Measurements from ENCODE around the gene DPF1.

The DPF1 gene

GRCh38 chr19:38224014-38224862 lies at the start of gene DPF1:
Gene DPF1, minus strand, starts transcription at chr19:38224222. Its CDS starts 80 bp downstream, at chr19:38224142.
- Histone ChIP-seq H3K9ac (ENCODE audit: insufficient read length) (peak within 1 kb of the TSS; percentile 45), H3K27ac (no peak within 1 kb of the TSS), H3K4me3 (peak within 1 kb of the TSS; percentile 84), H3K36me3 (ENCODE audit: insufficient read depth, low read length) (no peaks in the 10 kb centered on the region), H3K9me3 (ENCODE audit: low read depth, low read length) (no peaks in the 10 kb centered on the region)
- TF ChIP-seq POLR2AphosphoS5 (IDR thresholded peaks at IDR 0.05; ENCODE audit: borderline replicate concordance, low read depth, low read length) (no peak), EZH2 (IDR thresholded peaks at IDR 0.05) (no peak), FOXP2 (optimal IDR thresholded peaks at IDR 0.05; ENCODE audit: control extremely low read depth, extremely low read length, insufficient read depth) (no peak)
- DNase-seq (ENCODE audit: low read depth, low spot score) = no peak

GRCh38 chr19:38273499-38273898 lies 49.5 kb upstream of the DPF1 start:
- Histone ChIP-seq H3K4me3 (no peak overlapping the region), H3K36me3 (ENCODE audit: insufficient read depth, low read length) (no peaks in the 10 kb centered on the region), H3K9me3 (ENCODE audit: low read depth, low read length) (no peaks in the 10 kb centered on the region), H3K9ac (ENCODE audit: insufficient read length) (no peak overlapping the region), H3K27ac (no peak overlapping the region)
- TF ChIP-seq EZH2 (IDR thresholded peaks at IDR 0.05) (no peak), FOXP2 (optimal IDR thresholded peaks at IDR 0.05; ENCODE audit: control extremely low read depth, extremely low read length, insufficient read depth) (no peak), POLR2AphosphoS5 (IDR thresholded peaks at IDR 0.05; ENCODE audit: borderline replicate concordance, low read depth, low read length) (no peak)
- DNase-seq (ENCODE audit: low read depth, low spot score) = no peak

- Histone ChIP-seq H3K36me3 (ENCODE audit: insufficient read depth, low read length) (no peaks in the 10 kb centered on the region), H3K9ac (ENCODE audit: insufficient read length) (no peak overlapping the region), H3K4me3 (no peak overlapping the region), H3K9me3 (ENCODE audit: low read depth, low read length) (no peaks in the 10 kb centered on the region), H3K27ac (no peak overlapping the region)
- no peak for DNase-seq (ENCODE audit: low read depth, low spot score)
- no peak for TF ChIP-seq POLR2AphosphoS5 (IDR thresholded peaks at IDR 0.05; ENCODE audit: borderline replicate concordance, low read depth, low read length)
- TF ChIP-seq EZH2 (IDR thresholded peaks at IDR 0.05) = no peak
- TF ChIP-seq FOXP2 (optimal IDR thresholded peaks at IDR 0.05; ENCODE audit: control extremely low read depth, extremely low read length, insufficient read depth) = no peak
Observed at GRCh38 chr19:38270587-38271167, 46.7 kb upstream of the DPF1 start.

GRCh38 chr19:38268539-38268938 lies 44.5 kb upstream of the DPF1 start:
- Histone ChIP-seq H3K9me3 (ENCODE audit: low read depth, low read length) (no peaks in the 10 kb centered on the region), H3K4me3 (no peak overlapping the region), H3K9ac (ENCODE audit: insufficient read length) (no peak overlapping the region), H3K27ac (no peak overlapping the region), H3K36me3 (ENCODE audit: insufficient read depth, low read length) (no peaks in the 10 kb centered on the region)
- TF ChIP-seq POLR2AphosphoS5 (IDR thresholded peaks at IDR 0.05; ENCODE audit: borderline replicate concordance, low read depth, low read length) (no peak), EZH2 (IDR thresholded peaks at IDR 0.05) (no peak), FOXP2 (optimal IDR thresholded peaks at IDR 0.05; ENCODE audit: control extremely low read depth, extremely low read length, insufficient read depth) (no peak)
- DNase-seq (ENCODE audit: low read depth, low spot score) = no peak

DNA sequence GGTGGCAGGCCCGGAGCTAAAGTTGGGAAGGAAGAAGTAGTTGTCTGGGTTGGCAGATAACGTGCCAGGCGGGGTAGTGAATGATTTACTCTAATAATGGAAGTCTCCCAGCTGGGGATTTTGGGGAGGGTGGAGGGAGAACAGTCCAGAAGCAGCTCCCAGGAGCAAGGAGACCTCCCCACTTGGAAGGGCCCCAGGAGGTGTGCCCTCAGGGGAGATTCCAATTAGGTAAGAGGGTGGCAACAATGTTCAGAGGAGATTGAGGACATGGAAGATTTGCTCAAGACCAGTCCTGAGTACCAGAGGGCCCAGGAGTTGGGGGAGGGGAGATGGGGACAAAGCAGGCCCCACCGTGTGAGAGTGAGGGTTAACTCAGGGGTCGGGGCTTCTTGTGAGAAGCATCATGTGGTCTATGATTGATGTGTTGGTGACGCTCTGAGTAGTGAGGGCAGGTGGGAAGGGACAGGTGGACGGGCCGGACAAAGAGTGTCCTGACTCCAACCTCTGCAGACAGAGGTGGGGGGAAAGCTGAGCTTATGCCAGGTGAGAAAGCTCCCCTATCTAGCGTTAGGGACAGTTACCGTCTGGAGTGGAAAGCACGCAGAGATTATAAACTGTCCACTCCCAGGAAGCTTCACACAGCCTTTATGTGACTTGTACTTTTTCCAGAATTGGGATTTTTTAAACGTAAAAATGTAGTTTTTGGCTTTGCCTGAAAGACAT lies 43.9 kb upstream of the DPF1 start:
- TF ChIP-seq POLR2AphosphoS5 (IDR thresholded peaks at IDR 0.05; ENCODE audit: borderline replicate concordance, low read depth, low read length) = no peak
- no peak for TF ChIP-seq FOXP2 (optimal IDR thresholded peaks at IDR 0.05; ENCODE audit: control extremely low read depth, extremely low read length, insufficient read depth)
- TF ChIP-seq EZH2 (IDR thresholded peaks at IDR 0.05) = no peak
- no peak overlapping the region for H3K9ac ChIP-seq (ENCODE audit: insufficient read length)
- no peaks in the 10 kb centered on the region for H3K36me3 ChIP-seq (ENCODE audit: insufficient read depth, low read length)
- no peak for DNase-seq (ENCODE audit: low read depth, low spot score)
- no peak overlapping the region for H3K27ac ChIP-seq
- H3K9me3 ChIP-seq (ENCODE audit: low read depth, low read length) = no peaks in the 10 kb centered on the region
- H3K4me3 ChIP-seq = no peak overlapping the region

DNA sequence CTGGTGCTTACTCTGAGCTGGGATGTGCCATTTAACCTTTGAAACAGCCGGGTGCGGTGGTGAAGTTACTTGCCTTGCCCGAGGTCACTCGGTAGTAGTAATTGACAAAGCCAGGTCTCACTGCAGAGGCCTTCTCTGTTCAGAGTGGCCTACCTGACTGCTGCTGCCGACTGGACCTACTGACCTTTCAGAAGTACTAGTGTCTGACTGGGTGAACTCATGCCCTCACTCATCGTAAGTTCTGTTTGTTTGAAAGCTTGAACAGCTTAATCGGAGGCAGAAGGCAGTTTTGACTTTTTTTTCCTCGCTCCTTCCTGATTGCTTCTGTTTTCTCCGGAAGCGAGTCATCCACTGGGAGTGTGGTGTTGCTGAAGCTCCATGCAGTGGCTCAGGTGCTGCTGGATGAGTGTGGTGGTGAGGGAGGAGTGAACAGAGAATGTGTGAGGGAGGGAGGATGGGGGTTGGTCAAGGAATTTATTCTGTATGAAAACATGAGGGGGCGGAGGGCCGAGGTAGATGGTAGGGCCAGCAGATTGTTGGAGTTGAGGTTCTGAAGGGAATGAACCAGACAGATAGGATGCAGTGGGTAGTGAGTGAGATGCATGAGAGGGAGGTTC lies 43.1 kb upstream of the DPF1 start:
- DNase-seq (ENCODE audit: low read depth, low spot score) = no peak
- Histone ChIP-seq H3K4me3 (no peak overlapping the region), H3K36me3 (ENCODE audit: insufficient read depth, low read length) (no peaks in the 10 kb centered on the region), H3K9ac (ENCODE audit: insufficient read length) (no peak overlapping the region), H3K9me3 (ENCODE audit: low read depth, low read length) (no peaks in the 10 kb centered on the region), H3K27ac (no peak overlapping the region)
- TF ChIP-seq EZH2 (IDR thresholded peaks at IDR 0.05) = no peak
- no peak for TF ChIP-seq FOXP2 (optimal IDR thresholded peaks at IDR 0.05; ENCODE audit: control extremely low read depth, extremely low read length, insufficient read depth)
- TF ChIP-seq POLR2AphosphoS5 (IDR thresholded peaks at IDR 0.05; ENCODE audit: borderline replicate concordance, low read depth, low read length) = no peak

DNA sequence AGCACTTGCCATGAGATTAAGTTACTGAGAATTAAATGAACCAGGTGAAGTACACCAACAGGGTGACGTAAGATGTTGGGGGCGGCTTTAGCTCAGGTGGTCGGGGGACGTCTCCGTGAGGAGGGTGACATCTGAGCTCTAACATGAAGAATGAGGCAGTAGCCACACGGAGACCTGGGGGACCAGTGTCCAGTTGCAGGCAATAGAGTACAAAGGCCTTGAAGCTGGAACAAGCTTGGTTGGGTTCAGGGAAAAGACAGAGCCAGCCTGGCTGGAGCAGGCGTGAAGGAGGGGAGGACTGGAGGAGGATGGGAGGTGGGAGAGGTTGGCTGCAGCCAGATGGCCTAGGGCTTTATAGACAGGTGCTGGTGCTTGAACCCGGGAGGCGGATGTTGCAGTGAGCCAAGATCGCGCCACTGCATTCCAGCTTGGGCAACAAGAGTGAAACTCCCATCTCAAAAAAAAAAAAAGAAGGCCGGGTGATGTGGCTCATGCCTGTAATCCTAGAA lies 42.0 kb upstream of the DPF1 start:
- DNase-seq (ENCODE audit: low read depth, low spot score) = no peak
- no peak overlapping the region for H3K4me3 ChIP-seq
- H3K9ac ChIP-seq (ENCODE audit: insufficient read length) = no peak overlapping the region
- no peak overlapping the region for H3K27ac ChIP-seq
- TF ChIP-seq FOXP2 (optimal IDR thresholded peaks at IDR 0.05; ENCODE audit: control extremely low read depth, extremely low read length, insufficient read depth) = no peak
- no peak for TF ChIP-seq EZH2 (IDR thresholded peaks at IDR 0.05)
- TF ChIP-seq POLR2AphosphoS5 (IDR thresholded peaks at IDR 0.05; ENCODE audit: borderline replicate concordance, low read depth, low read length) = no peak
- no peaks in the 10 kb centered on the region for H3K9me3 ChIP-seq (ENCODE audit: low read depth, low read length)
- H3K36me3 ChIP-seq (ENCODE audit: insufficient read depth, low read length) = no peaks in the 10 kb centered on the region

Measured in SK-N-MC (cell line).